KOPT-K1 (cell line): Measurements from ENCODE around the gene HCFC1R1.
"Not testable (repeated sequence)": the region's sequence is repeated elsewhere in the genome, so short reads cannot be mapped to it uniquely, and the experiment has no call there.

Experiments
- H3K27ac ChIP-seq: fragments of 200-600 bp; sonication (generic); 2 replicates; pipeline ENCODE4 v1.5.1; 2016; ENCODE audit warnings: antibody characterized with exemption, mild to moderate bottlenecking, low read depth, low read length; ENCODE audit not compliant: poor library complexity, severe bottlenecking
- H3K36me3 ChIP-seq: fragments of 200-600 bp; sonication (generic); 2 replicates; pipeline ENCODE4 v1.5.1; 2017; ENCODE audit warnings: antibody characterized with exemption, mild to moderate bottlenecking, low read length, moderate library complexity; ENCODE audit not compliant: insufficient read depth
- H3K9me3 ChIP-seq: fragments of 200-600 bp; sonication (generic); 2 replicates; pipeline ENCODE4 v1.5.1; 2017; ENCODE audit warnings: antibody characterized with exemption, low read length, mild to moderate bottlenecking; ENCODE audit not compliant: insufficient read depth, poor library complexity, severe bottlenecking

The HCFC1R1 gene

GRCh38 chr16:3060339-3061127 is 36.8 kb upstream of the HCFC1R1 start:
- H3K9me3 ChIP-seq, result no peaks in the 10 kb centered on the region
- H3K36me3 ChIP-seq, result no peaks in the 10 kb centered on the region; the same call in 1 of the 2 replicates
- peak overlapping the region; percentile 80 for H3K27ac ChIP-seq

GRCh38 chr16:3059723-3060242 is 36.0 kb upstream of the HCFC1R1 start:
- Histone ChIP-seq H3K36me3 (no peaks in the 10 kb centered on the region; the same call in 1 of the 2 replicates), H3K9me3 (no peaks in the 10 kb centered on the region), H3K27ac (peak overlapping the region; percentile 80)

GRCh38 chr16:3059041-3059722 is 35.4 kb upstream of the HCFC1R1 start:
- Histone ChIP-seq H3K27ac (peak overlapping the region; percentile 80), H3K9me3 (no peaks in the 10 kb centered on the region), H3K36me3 (peaks cover 2% of the 10 kb centered on the region; the same call in 1 of the 2 replicates)

- H3K27ac ChIP-seq, result peak overlapping the region; percentile 80
- H3K9me3 ChIP-seq, result no peaks in the 10 kb centered on the region
- peaks cover 8% of the 10 kb centered on the region; the same call in 1 of the 2 replicates for H3K36me3 ChIP-seq
Observed at GRCh38 chr16:3058139-3059030, 34.6 kb upstream of the HCFC1R1 start.

- H3K36me3 ChIP-seq, result peaks cover 8% of the 10 kb centered on the region; the same call in 1 of the 2 replicates
- H3K27ac ChIP-seq, result no peak overlapping the region
- H3K9me3 ChIP-seq, result no peaks in the 10 kb centered on the region
Observed at GRCh38 chr16:3057181-3058138, 33.7 kb upstream of the HCFC1R1 start.

GRCh38 chr16:3056336-3057180 is 32.8 kb upstream of the HCFC1R1 start:
- Histone ChIP-seq H3K27ac (no peak overlapping the region), H3K36me3 (peaks cover 8% of the 10 kb centered on the region; the same call in 1 of the 2 replicates), H3K9me3 (no peaks in the 10 kb centered on the region)

- not testable (repeated sequence) for H3K36me3 ChIP-seq, H3K9me3 ChIP-seq
- H3K27ac ChIP-seq, result peak overlapping the region; percentile 46
Observed at GRCh38 chr16:3055734-3056115, 32.0 kb upstream of the HCFC1R1 start.

GRCh38 chr16:3054965-3055733 is 31.4 kb upstream of the HCFC1R1 start:
- Histone ChIP-seq H3K36me3 (peaks cover 8% of the 10 kb centered on the region; the same call in 1 of the 2 replicates), H3K27ac (peak overlapping the region; percentile 46), H3K9me3 (no peaks in the 10 kb centered on the region)

GRCh38 chr16:3053330-3053710 is 29.6 kb upstream of the HCFC1R1 start:
- H3K36me3 ChIP-seq, H3K9me3 ChIP-seq: not testable (repeated sequence)
- peak overlapping the region; percentile 68 for H3K27ac ChIP-seq

- peak overlapping the region; percentile 68 for H3K27ac ChIP-seq
- not testable (repeated sequence) for H3K36me3 ChIP-seq, H3K9me3 ChIP-seq
Observed at GRCh38 chr16:3052571-3053329, 29.0 kb upstream of the HCFC1R1 start.

- Histone ChIP-seq H3K36me3 (peaks cover 8% of the 10 kb centered on the region; the same call in 1 of the 2 replicates), H3K27ac (no peak overlapping the region), H3K9me3 (no peaks in the 10 kb centered on the region)
Observed at GRCh38 chr16:3051494-3051893, 27.8 kb upstream of the HCFC1R1 start.

- H3K9me3 ChIP-seq, result no peaks in the 10 kb centered on the region
- no peak overlapping the region for H3K27ac ChIP-seq
- peaks cover 8% of the 10 kb centered on the region; the same call in 1 of the 2 replicates for H3K36me3 ChIP-seq
Observed at GRCh38 chr16:3051009-3051408, 27.3 kb upstream of the HCFC1R1 start.
